GM12875 (cell line): ENCODE results near the gene TMC4.
A peak's percentile ranks its signal among the peaks of the same experiment; 100 is the strongest.

Experiments
- H3K4me3 ChIP-seq: one replicate; pipeline ENCODE4 v1.5.1; 2011; ENCODE audit warnings: low read depth, low read length, control low read depth
- CTCF ChIP-seq: IDR thresholded peaks from 2 replicates; pipeline ENCODE4 v1.5.1; 2011; ENCODE audit warnings: low read depth, mild to moderate bottlenecking, control low read depth, inconsistent platforms, low read length, moderate library complexity, borderline replicate concordance; ENCODE audit not compliant: insufficient read depth

TMC4 gene

DNA sequence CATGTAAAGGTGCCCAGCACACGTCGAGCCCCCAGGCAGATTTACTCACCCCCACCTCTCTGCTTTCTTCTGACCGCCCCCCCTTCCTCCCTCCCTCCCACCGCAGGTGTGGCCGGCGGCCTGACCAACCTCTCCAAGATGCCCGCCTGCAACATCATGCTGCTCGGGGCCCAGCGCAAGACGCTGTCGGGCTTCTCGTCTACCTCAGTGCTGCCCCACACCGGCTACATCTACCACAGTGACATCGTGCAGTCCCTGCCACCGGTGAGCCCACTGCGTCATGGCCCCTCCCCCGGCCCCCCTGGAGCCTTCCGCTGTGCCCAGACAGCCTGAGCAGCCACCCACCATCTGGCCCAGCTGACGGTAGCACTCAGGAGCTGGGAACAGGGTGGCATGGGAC lies 48.6 kb downstream of the TMC4 start:
- H3K4me3 ChIP-seq, result no peak overlapping the region
- TF ChIP-seq CTCF, result no peak

- no peak for TF ChIP-seq CTCF
These were observed 49.3 kb downstream of the TMC4 start for GRCh38 chr19:54123682-54124081.

DNA sequence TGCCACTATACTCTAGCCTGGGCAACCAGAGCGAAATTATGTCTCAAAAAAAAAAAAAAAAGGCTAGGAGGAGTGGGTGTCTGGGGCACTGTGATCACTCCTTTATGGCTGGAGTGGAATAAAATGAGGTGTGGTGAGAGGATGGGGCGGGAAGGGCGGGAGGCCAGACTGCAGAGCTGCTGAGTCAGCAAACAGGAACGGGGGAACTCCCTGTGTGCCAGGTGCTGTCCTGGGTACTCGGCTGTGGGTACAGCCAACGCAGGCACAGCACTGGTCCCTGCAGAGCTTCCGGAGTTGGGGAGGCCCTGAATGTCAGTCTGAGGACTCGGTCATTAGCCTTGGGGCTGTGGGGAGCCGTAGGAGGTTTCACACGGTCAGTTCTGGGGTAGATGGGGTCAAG lies 51.7 kb downstream of the TMC4 start:
- no peak for TF ChIP-seq CTCF
- H3K4me3 ChIP-seq, result no peak overlapping the region

More at GRCh38 chr19:54123682-54124081, 49.3 kb downstream of the TMC4 start:
- H3K4me3 ChIP-seq, result no peak overlapping the region

DNA sequence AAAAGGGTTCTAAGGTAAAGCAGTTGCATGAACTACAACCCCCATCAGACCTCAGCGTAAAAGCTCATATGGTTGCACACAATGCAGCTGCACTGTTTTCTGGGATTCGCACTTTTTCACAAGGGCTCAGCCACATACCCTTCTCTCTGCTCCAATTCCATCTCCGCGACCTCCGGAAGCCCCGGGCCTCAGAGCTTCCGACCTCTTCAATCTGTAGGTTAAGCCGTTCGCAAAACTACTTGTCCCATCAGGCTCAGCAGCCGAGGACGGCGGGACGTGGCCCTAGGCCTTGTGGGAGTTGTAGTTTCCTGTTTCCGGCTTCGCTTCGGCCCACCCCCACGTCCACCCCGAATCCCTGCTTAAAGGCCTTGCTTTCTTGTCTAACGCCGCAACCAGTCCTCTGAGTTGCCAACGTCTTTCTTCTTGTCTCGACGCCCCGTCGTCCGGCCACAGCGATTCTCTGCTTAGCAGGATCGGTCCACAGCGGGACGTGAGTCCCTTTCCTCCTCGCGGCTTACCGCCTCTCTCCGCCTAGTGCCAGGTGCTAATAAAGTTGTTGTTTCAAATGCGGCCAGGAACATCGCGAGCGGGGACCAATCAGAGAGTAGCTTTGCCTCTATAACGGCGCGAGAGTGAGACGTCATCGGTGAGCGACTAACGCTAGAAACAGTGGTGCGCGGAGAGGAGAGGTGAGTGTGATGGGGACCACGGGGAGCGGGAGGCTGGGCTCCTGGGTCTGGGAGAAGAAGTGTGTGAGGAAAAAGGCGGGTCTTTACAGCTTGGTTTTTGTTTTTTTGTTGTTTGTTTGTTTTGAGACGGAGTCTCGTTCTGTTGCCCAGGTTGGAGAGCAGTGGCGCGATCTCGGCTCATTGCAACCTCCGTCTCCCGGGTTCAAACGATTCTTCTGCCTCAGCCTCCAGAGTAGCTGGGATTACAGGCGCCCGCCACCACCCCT lies 57.6 kb downstream of the TMC4 start, which contains the start of the genes PRPF31 and TFPT:
Gene PRPF31, plus strand, starts transcription at position 646 of the 955 bp plus-strand sequence. CDS start 2,525 bp downstream, outside the sequence.
Gene TFPT, minus strand, starts transcription at position 549 of the 955 bp plus-strand sequence. Its CDS starts 388 bp downstream, at position 161.
- TF ChIP-seq CTCF, result no peak
- H3K4me3 ChIP-seq, result peak within 1 kb of the TSS; percentile 72

- H3K4me3 ChIP-seq, result peak overlapping the region; percentile 72
- no peak for TF ChIP-seq CTCF
These were observed 58.4 kb downstream of the TMC4 start for GRCh38 chr19:54114340-54115108.
